Measurements from ENCODE around the gene CCER1. TPM values are rescaled to one million over a fixed set of nuclear protein-coding genes. Genes with fewer than 3 reads are reported as not detected.

Gene CCER1
- total RNA-seq, 4 donors from 2014 or later = not detected

- no peak for DNase-seq
- Histone ChIP-seq H3K36me3 (no peaks in the 10 kb centered on the region), H3K27ac (no peak overlapping the region), H3K27me3 (no peaks in the 10 kb centered on the region), H3K9me3 (no peaks in the 10 kb centered on the region), H3K4me1 (no peaks in the 10 kb centered on the region), H3K4me3 (no peak overlapping the region)
- ATAC-seq = no peak
- in situ Hi-C loops (cut with MboI; ENCODE audit: low sequenced_read_pairs in 4 of 4) = no loop called here
- intact Hi-C loops (cut with DNase I; ENCODE audit: low total_unique reads) = no loop called here
- TF ChIP-seq POLR2A (IDR thresholded peaks at IDR 0.05) (no peak), CTCF (IDR thresholded peaks at IDR 0.05 in 4 of 5, conservative IDR thresholded peaks at IDR 0.05 in 1 of 5) (no peak)
Measured at GRCh38 chr12:90915353-90915752, 39.6 kb downstream of the CCER1 start.

GRCh38 chr12:90910958-90911357, 44.0 kb downstream of the CCER1 start:
- DNase-seq (no peak), ATAC-seq (no peak)
- H3K4me1 ChIP-seq = no peaks in the 10 kb centered on the region
- no peak overlapping the region for H3K27ac ChIP-seq
- no peaks in the 10 kb centered on the region for H3K27me3 ChIP-seq
- TF ChIP-seq CTCF (IDR thresholded peaks at IDR 0.05 in 4 of 5, conservative IDR thresholded peaks at IDR 0.05 in 1 of 5) (no peak), POLR2A (IDR thresholded peaks at IDR 0.05) (no peak)
- H3K36me3 ChIP-seq = no peaks in the 10 kb centered on the region
- intact Hi-C loops (cut with DNase I; ENCODE audit: low total_unique reads) = no loop called here
- no peak overlapping the region for H3K4me3 ChIP-seq
- no peaks in the 10 kb centered on the region for H3K9me3 ChIP-seq
- in situ Hi-C loops (cut with MboI; ENCODE audit: low sequenced_read_pairs in 4 of 4) = no loop called here

GRCh38 chr12:90909069-90909770, 45.8 kb downstream of the CCER1 start:
- H3K9me3 ChIP-seq = no peaks in the 10 kb centered on the region
- DNase-seq (no peak), ATAC-seq (no peak)
- no peak overlapping the region for H3K4me3 ChIP-seq
- H3K36me3 ChIP-seq = no peaks in the 10 kb centered on the region
- no peaks in the 10 kb centered on the region for H3K27me3 ChIP-seq
- intact Hi-C loops (cut with DNase I; ENCODE audit: low total_unique reads) (no loop called here), in situ Hi-C loops (cut with MboI; ENCODE audit: low sequenced_read_pairs in 4 of 4) (no loop called here)
- H3K27ac ChIP-seq = no peak overlapping the region
- TF ChIP-seq POLR2A (IDR thresholded peaks at IDR 0.05) (no peak), CTCF (IDR thresholded peaks at IDR 0.05 in 4 of 5, conservative IDR thresholded peaks at IDR 0.05 in 1 of 5) (no peak)
- no peaks in the 10 kb centered on the region for H3K4me1 ChIP-seq

- Histone ChIP-seq H3K9me3 (no peaks in the 10 kb centered on the region), H3K27ac (no peak overlapping the region), H3K27me3 (no peaks in the 10 kb centered on the region), H3K4me1 (no peaks in the 10 kb centered on the region), H3K36me3 (no peaks in the 10 kb centered on the region), H3K4me3 (no peak overlapping the region)
- no peak for TF ChIP-seq POLR2A (IDR thresholded peaks at IDR 0.05)
- no peak for TF ChIP-seq CTCF (IDR thresholded peaks at IDR 0.05 in 4 of 5, conservative IDR thresholded peaks at IDR 0.05 in 1 of 5)
- intact Hi-C loops (cut with DNase I; ENCODE audit: low total_unique reads) = no loop called here
- in situ Hi-C loops (cut with MboI; ENCODE audit: low sequenced_read_pairs in 4 of 4) = no loop called here
- ATAC-seq (no peak), DNase-seq (no peak)
Measured at GRCh38 chr12:90908465-90908864, 46.5 kb downstream of the CCER1 start.

All from gastrocnemius medialis (tissue), 4 donors.